ENCODE results near the gene SPRR2B. TPM values are rescaled to one million over a fixed set of nuclear protein-coding genes. Genes with fewer than 3 reads are reported as not detected.

Gene SPRR2B
- total and polyA plus RNA-seq, 9 of the 15 experiments (the other 6 are each of a cell fraction or from before 2014, with no cell fraction given), result not detected

- TF ChIP-seq ZNF584 (CRISPR knock-in tag; IDR thresholded peaks at IDR 0.05; ENCODE audit: low read depth) (0 out of 2 replicates have a peak, but pooled peaks have one; percentile 55), PCBP1 (IDR thresholded peaks at IDR 0.05; ENCODE audit: low read depth, low read length, poor library complexity, severe bottlenecking) (no peak), RCOR1 (IDR thresholded peaks at IDR 0.05; ENCODE audit: borderline replicate concordance in 1 of 2, low read depth in 2 of 2, low read length in 2 of 2) (0 out of 4 replicates have a peak, but pooled peaks of 1 of the 2 experiments have one; percentile 37), MAZ (CRISPR knock-in tag; conservative IDR thresholded peaks at IDR 0.05 in 1 of 2, IDR thresholded peaks at IDR 0.05 in 1 of 2) (no peak), BMI1 (IDR thresholded peaks at IDR 0.05; ENCODE audit: low read length) (no peak), CTBP1 (IDR thresholded peaks at IDR 0.05; ENCODE audit: borderline replicate concordance) (0 out of 2 replicates have a peak, but pooled peaks have one; percentile 21), C11orf30 (IDR thresholded peaks at IDR 0.05; ENCODE audit: low read depth) (no peak), SAFB (IDR thresholded peaks at IDR 0.05; ENCODE audit: borderline replicate concordance, low read depth, low read length) (no peak), KDM2B (CRISPR knock-in tag; IDR thresholded peaks at IDR 0.05) (no peak), PTRF (tag; IDR thresholded peaks at IDR 0.05) (no peak), CBFA2T3 (IDR thresholded peaks at IDR 0.05) (peak; percentile 64), ZFPM2 (CRISPR knock-in tag; IDR thresholded peaks at IDR 0.05) (no peak), ETS2 (tag; IDR thresholded peaks at IDR 0.05; ENCODE audit: borderline replicate concordance, poor library complexity, severe bottlenecking) (no peak), ESRRB (CRISPR knock-in tag; IDR thresholded peaks at IDR 0.05; ENCODE audit: borderline replicate concordance) (no peak), MEIS2 (IDR thresholded peaks at IDR 0.05; ENCODE audit: partially characterized antibody) (peak; percentile 2), NR1H2 (CRISPR knock-in tag; IDR thresholded peaks at IDR 0.05) (no peak), NCOR1 (IDR thresholded peaks at IDR 0.05) (0 out of 2 replicates have a peak, but pooled peaks have one; percentile 11), TBP (optimal IDR thresholded peaks at IDR 0.05; ENCODE audit: low read depth, low read length) (no peak), BRD4 (IDR thresholded peaks at IDR 0.05) (no peak), E2F3 (CRISPR knock-in tag; IDR thresholded peaks at IDR 0.05) (no peak), TOE1 (IDR thresholded peaks at IDR 0.05; ENCODE audit: borderline replicate concordance) (no peak), TOE1 (CRISPR knock-in tag; IDR thresholded peaks at IDR 0.05; ENCODE audit: borderline replicate concordance, low read depth) (no peak), THAP12 (CRISPR knock-in tag; IDR thresholded peaks at IDR 0.05) (no peak), NFE2 (IDR thresholded peaks at IDR 0.05; ENCODE audit: low read depth) (peak; percentile 9; the same call in 1 of the 2 replicates)
These were observed 1.7 kb upstream of the SPRR2B start (continued) for GRCh38 chr1:153072806-153073726.
